GM12878 (cell line): ENCODE data around the gene EHHADH. TPM values are rescaled to one million over a fixed set of nuclear protein-coding genes. Genes with fewer than 3 reads are reported as not detected.

Source experiments
- ATAC-seq: fragments of 200-7000 bp; cut with Tn5 transposase; 3 replicates; pipeline ENCODE4 v1.9.1; 2020; ENCODE audit warnings: mild to moderate bottlenecking, moderate library complexity
- BruUV-seq: library from RNA; stranded (reverse); fragments of 400-500 nt; replicated peaks from 2 replicates; lab custom pipeline; 2021; lab: Mats Ljungman, UMichigan
- CTCF ChIA-PET: fragments of 300-600 bp; sonication (Branson Sonifier 250); formaldehyde crosslinking; extraction: SDS; loops from one replicate; lab custom pipeline; 2021; ENCODE audit warnings: inconsistent platforms; lab: Yijun Ruan, JAX
- POLR2A ChIA-PET: fragments of 350-600 bp; formaldehyde crosslinking; extraction: SDS; loops from one replicate; lab custom pipeline; 2021; ENCODE audit warnings: inconsistent platforms; lab: Charles Lee
- RAD21 ChIA-PET: fragments of 300-600 bp; sonication (Branson Sonifier 250); formaldehyde crosslinking; loops from one replicate; lab custom pipeline; 2023; ENCODE audit warnings: antibody characterized with exemption; ENCODE audit not compliant: unreplicated experiment; lab: Charles Lee
- SMC1A ChIA-PET: fragments of 300-600 bp; sonication (Branson Sonifier 250); formaldehyde crosslinking; loops from one replicate; lab custom pipeline; 2023; ENCODE audit not compliant: unreplicated experiment, uncharacterized antibody; lab: Charles Lee
- DNase-seq: peaks from one replicate; pipeline ENCODE4 v3.0.0-alpha.2; 2011; ENCODE audit warnings: low read depth, low spot score
- FAIRE-seq: peaks from 3 replicates; lab custom pipeline; 2011; peaks lifted over from hg19 to GRCh38; lab: Jason Lieb, UNC
- H2AFZ ChIP-seq: 2 replicates; pipeline ENCODE4 v1.6.0; 2011; ENCODE audit warnings: low read depth, low read length, control low read depth; ENCODE audit not compliant: control insufficient read depth
- H3K27ac ChIP-seq: 2 replicates; pipeline ENCODE4 v1.5.1; 2011; ENCODE audit warnings: control low read depth; ENCODE audit not compliant: control insufficient read depth, insufficient read depth
- H3K27me3 ChIP-seq, 2 experiments: replicated peaks in 1 of 2; 2 replicates each; pipeline versions ENCODE4 v1.6.0 to v1.6.1; 2011; ENCODE audit warnings: low read length in 1 of 2; ENCODE audit not compliant: control insufficient read depth in 2 of 2, insufficient read depth in 2 of 2
- H3K36me3 ChIP-seq, 2 experiments: 2 replicates each; pipeline ENCODE4 v1.5.1; 2011; ENCODE audit warnings: low read length in 1 of 2; ENCODE audit not compliant: control insufficient read depth in 2 of 2, insufficient read depth in 2 of 2
- H3K4me1 ChIP-seq: 2 replicates; pipeline ENCODE4 v1.6.1; 2011; ENCODE audit warnings: mild to moderate bottlenecking, low read length, moderate library complexity, mixed read lengths; ENCODE audit not compliant: control insufficient read depth, insufficient read depth
- H3K4me2 ChIP-seq: 2 replicates; pipeline ENCODE4 v1.6.0; 2011; ENCODE audit warnings: control low read depth; ENCODE audit not compliant: control insufficient read depth, insufficient read depth
- H3K4me3 ChIP-seq: fragments of 200-600 bp; sonication (generic); 2 replicates; pipeline ENCODE4 v1.5.1; 2016
- H3K79me2 ChIP-seq: 2 replicates; pipeline ENCODE4 v1.6.0; 2011; ENCODE audit warnings: low read length; ENCODE audit not compliant: control insufficient read depth, insufficient read depth
- H3K9ac ChIP-seq: 2 replicates; pipeline ENCODE4 v1.8.0; 2011; ENCODE audit warnings: low read length, control low read depth, mixed read lengths; ENCODE audit not compliant: control insufficient read depth, insufficient read depth
- H3K9me3 ChIP-seq: replicated peaks from 3 replicates; pipeline ENCODE4 v1.5.1; 2011; ENCODE audit warnings: mild to moderate bottlenecking, low read length; ENCODE audit not compliant: control insufficient read depth, insufficient read depth
- H4K20me1 ChIP-seq: 2 replicates; pipeline ENCODE4 v1.6.0; 2011; ENCODE audit not compliant: control insufficient read depth, insufficient read depth
- BMI1 ChIP-seq: fragments of 450-650 bp; IDR thresholded peaks from 2 replicates; pipeline ENCODE4 v1.6.1; 2016; ENCODE audit warnings: mild to moderate bottlenecking, moderate library complexity, borderline replicate concordance
- FOXM1 ChIP-seq: IDR thresholded peaks from 2 replicates; pipeline ENCODE4 v1.6.1; 2012; ENCODE audit warnings: low read depth, mild to moderate bottlenecking, inconsistent platforms, low read length, moderate library complexity
- JUNB ChIP-seq: IDR thresholded peaks from 2 replicates; pipeline ENCODE4 v1.6.1; 2016; ENCODE audit warnings: antibody characterized with exemption, mild to moderate bottlenecking
- SIX5 ChIP-seq: IDR thresholded peaks from 2 replicates; pipeline ENCODE4 v1.6.1; 2011; ENCODE audit warnings: mild to moderate bottlenecking, low read depth, low read length, moderate library complexity; ENCODE audit not compliant: severe bottlenecking
- ZBTB11 ChIP-seq: fragments of 450-650 bp; formaldehyde crosslinking; IDR thresholded peaks from 2 replicates; pipeline ENCODE4 v1.5.0; 2022; ENCODE audit warnings: mild to moderate bottlenecking, missing genetic modification characterization
- ZNF217 ChIP-seq: fragments of 450-650 bp; IDR thresholded peaks from 2 replicates; pipeline ENCODE4 v1.6.1; 2017; ENCODE audit warnings: antibody characterized with exemption, mild to moderate bottlenecking
- ZNF274 ChIP-seq: IDR thresholded peaks from one replicate; pipeline ENCODE4 v1.8.0; 2011; ENCODE audit not compliant: insufficient read length, insufficient read depth
- WGBS: methylation state at CpG from one replicate; pipeline ENCODE4 v1.1.6; 2016; ENCODE audit warnings: low lambda C conversion rate; ENCODE audit not compliant: insufficient replicate concordance, insufficient coverage; ENCODE audit errors: missing lambda C conversion rate; 5-methylcytosine and 5-hydroxymethylcytosine counted together
- in situ Hi-C: fragments of 300-500 bp; cut with MboI; formaldehyde crosslinking; loops from 9 replicates; pipeline ENCODE4 v1.14.3; 2018; ENCODE audit warnings: mixed read lengths
- intact Hi-C: fragments of 100-400 bp; cut with micrococcal nuclease; formaldehyde crosslinking; loops from one replicate; pipeline ENCODE4 v1.14.2; 2022; ENCODE audit not compliant: unreplicated experiment
- polyA plus RNA-seq, 11 experiments: library from polyadenylated mRNA; depleted of rRNA in 4 of 11; unstranded in 6 of 11; stranded (reverse) in 5 of 11; fragments of >200 nt; fragmentation: Nextera tagmentation in 4 of 11; fragmentation: Illumina TruSeq in 1 of 11; extraction: Ambion mirVana in 4 of 11; extraction: Trizol in 1 of 11; gene quantifications; 1 replicate in 1 of 11; 2 replicates in 10 of 11; pipeline versions ENCODE4 v1.2.1 to v1.2.3, GENCODE V29; 2011 to 2016; ENCODE audit warnings: inconsistent platforms in 2 of 11, missing spikeins in 2 of 11, low read depth in 1 of 11
- total RNA-seq, 4 experiments: library from RNA; depleted of rRNA in 3 of 4; stranded (reverse); fragments of >200 nt in 3 of 4; fragmentation: Illumina TruSeq in 1 of 4; extraction: Trizol in 1 of 4; gene quantifications; 2 replicates each; pipeline versions ENCODE4 v1.2.1 to v1.2.3, GENCODE V29; 2013 to 2021

The EHHADH gene
- total and polyA plus RNA-seq, 10 of the 15 experiments (the other 5 are each of a cell fraction or from before 2014, with no cell fraction given) = 0.96 to 8.4 (median 5.3) TPM

GRCh38 chr3:185297867-185298266, 44.0 kb upstream of the EHHADH start:
- ChIA-PET RAD21 (interaction anchor here (0.7 to 1.9 kb wide), 2 partner anchors 10 to 255 kb away, joined by 3 to 13 read pairs; partner anchors contain the start of gene LIPH), CTCF (interaction anchor here (1.0 kb wide), 1 partner anchor 18 kb away, joined by 3 read pairs; no protein-coding TSS in a partner anchor), POLR2A (no interaction called here), SMC1A (interaction anchor here (1.1 to 2.9 kb wide), 2 partner anchors 8 to 11 kb away, joined by 3 to 16 read pairs; no protein-coding TSS in a partner anchor)
- H3K4me1 ChIP-seq = peaks cover 14% of the 10 kb centered on the region
- 100% methylated on average over 3 of the region's 3 CpGs for WGBS
- ATAC-seq = no peak
- no peaks in the 10 kb centered on the region for H4K20me1 ChIP-seq
- H3K9ac ChIP-seq = no peak overlapping the region
- H3K36me3 ChIP-seq = no peaks in the 10 kb centered on the region
- no peaks in the 10 kb centered on the region for H3K79me2 ChIP-seq
- BruUV-seq = no TSS peak
- no peak for FAIRE-seq
- H2AFZ ChIP-seq = no peak overlapping the region
- H3K4me2 ChIP-seq = no peak overlapping the region; the same call in 1 of the 2 replicates
- no peak for DNase-seq
- in situ Hi-C loops (no loop called here), intact Hi-C loops (no loop called here)
- H3K4me3 ChIP-seq = no peak overlapping the region
- TF ChIP-seq JUNB (no peak), BMI1 (no peak), ZBTB11 (CRISPR knock-in tag) (no peak), ZNF217 (no peak), FOXM1 (no peak), ZNF274 (no peak), SIX5 (no peak)
- peak overlapping the region; percentile 81; the same call in 1 of the 2 replicates for H3K27ac ChIP-seq
- no peaks in the 10 kb centered on the region for H3K27me3 ChIP-seq
- H3K9me3 ChIP-seq = peaks cover 2% of the 10 kb centered on the region; the same call in 2 of the 3 replicates
